ENCODE data around the gene POPDC2. TPM values are rescaled to one million over a fixed set of nuclear protein-coding genes. Genes with fewer than 3 reads are reported as not detected.

POPDC2 gene
- total RNA-seq, 1 experiment from 2014 or later = 0.48 TPM

- Mint-ChIP-seq H3K27ac (no peak overlapping the region), H3K9me3 (no peaks in the 10 kb centered on the region), H3K4me3 (no peak overlapping the region), H3K27me3 (ENCODE audit: low read depth) (no peaks in the 10 kb centered on the region; the same call in 1 of the 2 replicates), H3K36me3 (no peaks in the 10 kb centered on the region), H3K4me1 (0 out of 2 replicates have a peak, but pooled peaks cover 5% of the 10 kb centered on the region)
- ATAC-seq (no peak), DNase-seq (ENCODE audit: low spot score) (no peak)
- ChIA-PET CTCF (interaction anchor here (2.2 kb wide), 1 partner anchor 13 kb away, joined by 9 read pairs; no protein-coding TSS in a partner anchor), POLR2A (interaction anchor here (0.7 kb wide), 1 partner anchor 101 kb away, joined by 9 read pairs; no protein-coding TSS in a partner anchor)
- TF ChIP-seq ZBTB43 (CRISPR knock-in tag; IDR thresholded peaks at IDR 0.05) (no peak), ZNF396 (CRISPR knock-in tag; IDR thresholded peaks at IDR 0.05; ENCODE audit: borderline replicate concordance) (no peak), ATF1 (CRISPR knock-in tag; IDR thresholded peaks at IDR 0.05) (no peak), ZNF416 (CRISPR knock-in tag; IDR thresholded peaks at IDR 0.05) (no peak)
These were observed 46.5 kb downstream of the POPDC2 start for GRCh38 chr3:119613872-119614271.

- ATAC-seq (no peak), DNase-seq (ENCODE audit: low spot score) (no peak)
- 0 out of 2 replicates have a peak, but pooled peaks cover 5% of the 10 kb centered on the region for H3K4me1 Mint-ChIP-seq
- POLR2A ChIA-PET = no interaction called here
- CTCF ChIA-PET = no interaction called here
- H3K9me3 Mint-ChIP-seq = no peaks in the 10 kb centered on the region
- TF ChIP-seq ZNF219 (CRISPR knock-in tag; IDR thresholded peaks at IDR 0.05; ENCODE audit: borderline replicate concordance) (no peak), PRRX2 (CRISPR knock-in tag; IDR thresholded peaks at IDR 0.05) (no peak)
- no peaks in the 10 kb centered on the region; the same call in 1 of the 2 replicates for H3K27me3 Mint-ChIP-seq (ENCODE audit: low read depth)
- no peak overlapping the region for H3K4me3 Mint-ChIP-seq
- no peak overlapping the region for H3K27ac Mint-ChIP-seq
- H3K36me3 Mint-ChIP-seq = no peaks in the 10 kb centered on the region
These were observed 47.2 kb downstream of the POPDC2 start for GRCh38 chr3:119613201-119613600.

- DNase-seq (ENCODE audit: low spot score) = no peak
- Mint-ChIP-seq H3K4me3 (no peak overlapping the region), H3K4me1 (0 out of 2 replicates have a peak, but pooled peaks cover 5% of the 10 kb centered on the region), H3K9me3 (no peaks in the 10 kb centered on the region), H3K36me3 (no peaks in the 10 kb centered on the region), H3K27me3 (ENCODE audit: low read depth) (no peaks in the 10 kb centered on the region; the same call in 1 of the 2 replicates), H3K27ac (no peak overlapping the region)
- ChIA-PET POLR2A (no interaction called here), CTCF (no interaction called here)
- TF ChIP-seq SMAD4 (CRISPR knock-in tag; IDR thresholded peaks at IDR 0.05) (no peak), E2F1 (CRISPR knock-in tag; IDR thresholded peaks at IDR 0.05) (no peak), ZNF263 (CRISPR knock-in tag; IDR thresholded peaks at IDR 0.05; ENCODE audit: low read depth) (no peak), NR1H2 (CRISPR knock-in tag; IDR thresholded peaks at IDR 0.05) (no peak), ZNF425 (CRISPR knock-in tag; conservative IDR thresholded peaks at IDR 0.05) (no peak), IRF1 (CRISPR knock-in tag; IDR thresholded peaks at IDR 0.05) (no peak), ZNF512 (CRISPR knock-in tag; IDR thresholded peaks at IDR 0.05; ENCODE audit: borderline replicate concordance) (no peak), OVOL2 (CRISPR knock-in tag; IDR thresholded peaks at IDR 0.05; ENCODE audit: borderline replicate concordance) (no peak)
- ATAC-seq = no peak
These were observed 48.7 kb downstream of the POPDC2 start for GRCh38 chr3:119611664-119612063.
